AG10803 (cell line): ENCODE results near the gene CISH.

ENCODE experiments used
- DNase-seq: peaks from one replicate; pipeline ENCODE4 v3.0.0; 2010; ENCODE audit warnings: low read depth
- H3K4me3 ChIP-seq: 2 replicates; pipeline ENCODE4 v1.5.1; 2011; ENCODE audit warnings: mild to moderate bottlenecking, low read length, control low read depth
- CTCF ChIP-seq: conservative IDR thresholded peaks from 2 replicates; pipeline ENCODE4 v1.5.1; 2011; ENCODE audit warnings: mild to moderate bottlenecking, low read length, control low read depth, inconsistent platforms

Gene CISH

GRCh38 chr3:50604628-50605588, 6.7 kb downstream of the CISH start:
- no peak for TF ChIP-seq CTCF
- no peak overlapping the region for H3K4me3 ChIP-seq
- no peak for DNase-seq

- no peak overlapping the region for H3K4me3 ChIP-seq
- no peak for DNase-seq
- TF ChIP-seq CTCF: no peak
Measured at GRCh38 chr3:50604110-50604621, 7.4 kb downstream of the CISH start.

GRCh38 chr3:50603261-50604109, 8.1 kb downstream of the CISH start:
- TF ChIP-seq CTCF: no peak
- H3K4me3 ChIP-seq: no peak overlapping the region
- no peak for DNase-seq

GRCh38 chr3:50602595-50603191, 8.9 kb downstream of the CISH start:
- DNase-seq: no peak
- no peak for TF ChIP-seq CTCF
- H3K4me3 ChIP-seq: no peak overlapping the region

DNA sequence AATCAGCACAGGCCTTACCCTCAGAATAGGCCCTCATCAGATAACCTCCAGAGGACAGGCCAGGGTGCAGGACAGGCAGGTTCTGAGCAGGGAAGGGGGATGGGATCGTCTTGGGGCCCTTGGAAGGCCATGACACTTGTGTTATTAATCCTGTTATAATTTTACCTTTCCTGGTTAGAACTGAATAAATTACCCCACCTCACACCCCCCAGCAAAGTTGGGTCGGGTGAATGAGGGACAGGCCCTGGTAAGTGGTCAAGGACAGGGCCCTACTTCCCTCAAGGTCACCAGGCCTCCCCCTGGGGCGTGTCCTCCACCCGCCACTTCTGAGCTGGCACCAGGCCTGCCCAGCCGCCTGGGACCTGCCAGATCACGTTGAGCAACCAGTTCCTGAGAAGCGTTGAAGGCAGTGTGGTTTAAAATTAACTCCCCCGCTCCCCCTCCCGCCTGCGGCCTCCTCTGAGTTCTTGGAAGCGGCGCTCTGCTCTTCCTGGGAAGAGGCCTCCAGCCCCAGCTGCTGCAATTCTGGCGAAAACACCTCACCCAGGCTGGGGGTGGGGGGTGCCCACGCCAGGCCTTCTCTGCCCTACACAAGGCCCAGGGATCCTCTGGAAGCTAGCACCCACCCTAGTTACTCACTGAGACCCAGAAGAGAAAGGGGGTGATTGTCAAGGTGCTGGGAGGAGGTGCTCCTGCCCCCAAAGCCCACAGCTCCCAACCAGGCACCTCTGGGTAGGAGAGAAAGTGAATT, 10.6 kb downstream of the CISH start:
- no peak for TF ChIP-seq CTCF
- peak overlapping the region; percentile 39 for H3K4me3 ChIP-seq
- DNase-seq: peak; percentile 99

DNA sequence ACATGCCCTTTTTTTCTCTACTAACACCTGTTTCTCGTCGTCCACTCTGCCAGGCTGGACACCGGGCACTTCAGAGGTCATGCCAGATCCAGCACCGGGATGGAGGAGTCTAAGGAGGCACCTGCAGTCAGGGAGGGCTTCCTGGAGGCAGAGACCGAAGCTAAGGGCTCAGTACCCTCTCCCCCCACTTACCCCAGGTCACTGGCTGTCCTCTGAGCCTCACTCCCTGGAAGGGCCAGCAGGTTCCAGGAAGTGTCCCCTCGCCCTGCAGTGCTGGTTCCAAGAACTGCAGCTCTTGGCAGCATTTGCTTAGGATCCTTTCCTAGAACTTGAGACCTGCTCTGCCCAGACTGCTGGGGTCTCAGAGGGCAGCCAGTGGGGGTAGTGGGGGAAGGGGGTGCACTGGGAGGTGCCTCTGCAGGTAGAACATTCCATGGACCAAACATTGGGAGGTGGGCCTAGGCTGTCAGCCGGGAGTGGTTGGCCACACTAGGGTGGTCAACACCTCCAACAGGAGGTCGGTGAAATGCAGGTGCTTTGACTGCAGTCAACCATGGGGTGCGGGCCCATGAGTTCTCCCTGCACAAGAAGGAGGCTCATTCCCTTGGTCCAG, 11.3 kb downstream of the CISH start:
- DNase-seq: no peak
- TF ChIP-seq CTCF: no peak
- no peak overlapping the region for H3K4me3 ChIP-seq
